Activated CD4-positive, alpha-beta T cell treated with anti-CD3 and anti-CD28 coated beads, Interleukin-10, Interleukin-2, amounts not matched to agents 100 ng/mL and 50 ng/mL, durations not matched to agents 16 hours and 8 hours (primary cell): ENCODE measurements around the gene WNT3A.
"Not testable (repeated sequence)": the region's sequence is repeated elsewhere in the genome, so short reads cannot be mapped to it uniquely, and the experiment has no call there.

Source experiments
- DNase-seq: peaks from one replicate; pipeline ENCODE4 v3.0.0-alpha.2; 2020

WNT3A gene, protein sequence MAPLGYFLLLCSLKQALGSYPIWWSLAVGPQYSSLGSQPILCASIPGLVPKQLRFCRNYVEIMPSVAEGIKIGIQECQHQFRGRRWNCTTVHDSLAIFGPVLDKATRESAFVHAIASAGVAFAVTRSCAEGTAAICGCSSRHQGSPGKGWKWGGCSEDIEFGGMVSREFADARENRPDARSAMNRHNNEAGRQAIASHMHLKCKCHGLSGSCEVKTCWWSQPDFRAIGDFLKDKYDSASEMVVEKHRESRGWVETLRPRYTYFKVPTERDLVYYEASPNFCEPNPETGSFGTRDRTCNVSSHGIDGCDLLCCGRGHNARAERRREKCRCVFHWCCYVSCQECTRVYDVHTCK

DNA sequence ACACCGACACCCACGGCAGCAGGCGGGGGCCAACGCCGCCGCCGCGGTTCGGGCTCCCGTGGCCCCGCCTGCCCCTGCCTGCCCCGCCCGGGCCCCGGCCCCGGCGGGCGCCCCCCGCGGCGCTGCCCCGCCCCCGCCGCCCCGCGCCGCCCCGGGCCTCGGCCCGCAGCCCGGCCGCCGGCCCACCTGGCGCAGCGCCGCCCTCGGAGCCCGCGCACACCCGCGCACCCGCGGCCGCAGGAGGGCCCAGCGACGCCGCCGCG, at the start of gene WNT3A:
WNT3A (plus strand) TSS at position 213 of the 263 bp plus-strand sequence. CDS start 131 bp downstream, outside the sequence.
- DNase-seq: no peak

- no peak for DNase-seq
Observed at GRCh38 chr1:227958617-227959324, 48.0 kb upstream of the WNT3A start.

DNA sequence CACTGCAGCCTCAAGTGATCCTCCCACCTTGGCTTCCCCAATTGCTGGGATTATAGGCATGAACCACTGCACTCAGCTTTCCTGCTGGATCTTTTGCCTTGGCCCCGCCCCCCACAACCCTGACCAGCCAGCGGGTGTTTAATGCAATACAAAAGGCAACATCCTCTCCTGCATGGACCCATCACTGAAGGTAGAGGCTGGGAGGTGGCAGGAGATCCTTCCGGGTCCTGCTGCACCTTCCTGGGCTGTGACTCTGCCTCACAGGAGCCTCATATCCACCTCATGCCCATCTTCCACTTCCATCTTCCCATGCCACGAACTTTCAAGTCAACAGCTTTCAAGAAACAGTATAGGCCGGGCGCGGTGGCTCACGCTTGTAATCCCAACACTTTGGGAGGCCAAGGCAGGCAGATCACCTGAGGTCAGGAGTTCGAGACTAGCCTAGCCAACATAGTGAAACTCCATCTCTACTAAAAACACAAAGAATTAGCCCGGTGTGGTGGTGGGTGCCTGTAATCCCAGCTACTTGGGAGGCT, 47.4 kb upstream of the WNT3A start:
- DNase-seq: no peak

- DNase-seq: no peak
Observed at GRCh38 chr1:227961651-227962466, 44.9 kb upstream of the WNT3A start.

GRCh38 chr1:227966733-227967132, 40.1 kb upstream of the WNT3A start:
- not testable (repeated sequence) for DNase-seq

- DNase-seq: not testable (repeated sequence)
Observed at GRCh38 chr1:227967815-227968214, 39.0 kb upstream of the WNT3A start.

DNA sequence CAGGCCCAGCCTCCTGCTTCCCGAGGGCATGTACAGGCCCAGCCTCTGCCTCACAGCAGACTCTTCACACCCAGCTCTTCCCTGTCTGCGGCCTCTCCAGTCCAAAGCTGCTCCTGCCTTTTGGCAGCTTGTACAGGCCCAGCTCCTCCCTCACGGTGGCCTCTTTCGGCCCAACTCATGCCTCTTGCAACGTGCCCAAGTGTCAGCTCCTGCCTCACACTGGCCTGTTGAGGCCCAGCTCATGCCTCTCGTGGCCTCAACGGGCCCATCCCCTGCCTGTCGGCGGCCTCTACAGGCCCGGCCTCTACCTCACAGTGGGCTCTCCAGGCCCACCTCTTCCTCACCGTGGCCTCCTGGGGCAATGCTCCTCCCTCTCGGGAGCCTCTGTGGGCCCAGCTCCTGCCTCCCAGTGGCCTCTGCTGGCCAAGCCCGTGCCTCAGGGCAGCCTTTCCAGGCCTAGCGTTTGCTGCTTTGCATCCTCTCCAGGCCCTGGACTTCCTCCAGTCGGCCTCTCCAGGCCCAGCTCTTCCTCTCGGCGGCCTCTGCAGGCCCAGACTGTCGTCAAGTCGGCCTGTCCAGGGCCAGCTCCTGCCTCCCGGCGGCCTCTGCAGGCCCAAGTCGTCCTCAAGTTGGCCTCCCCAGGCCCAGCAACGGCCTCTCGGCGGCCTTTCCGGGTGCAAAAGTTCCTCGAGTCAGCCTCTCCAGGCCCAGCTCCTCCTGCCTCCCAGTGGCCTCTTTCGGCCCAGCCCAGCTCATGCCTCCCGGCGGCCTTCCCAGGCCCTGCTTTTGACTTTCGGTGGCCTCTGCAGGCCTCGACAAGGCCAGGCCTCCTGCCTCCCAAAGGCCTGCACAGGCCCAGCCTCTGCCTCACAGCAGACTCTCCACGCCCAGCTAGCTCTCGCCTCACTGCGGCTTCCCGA, 36.5 kb upstream of the WNT3A start:
- not testable (repeated sequence) for DNase-seq

- DNase-seq: not testable (repeated sequence)
Observed at GRCh38 chr1:227971216-227971615, 35.6 kb upstream of the WNT3A start.

DNA sequence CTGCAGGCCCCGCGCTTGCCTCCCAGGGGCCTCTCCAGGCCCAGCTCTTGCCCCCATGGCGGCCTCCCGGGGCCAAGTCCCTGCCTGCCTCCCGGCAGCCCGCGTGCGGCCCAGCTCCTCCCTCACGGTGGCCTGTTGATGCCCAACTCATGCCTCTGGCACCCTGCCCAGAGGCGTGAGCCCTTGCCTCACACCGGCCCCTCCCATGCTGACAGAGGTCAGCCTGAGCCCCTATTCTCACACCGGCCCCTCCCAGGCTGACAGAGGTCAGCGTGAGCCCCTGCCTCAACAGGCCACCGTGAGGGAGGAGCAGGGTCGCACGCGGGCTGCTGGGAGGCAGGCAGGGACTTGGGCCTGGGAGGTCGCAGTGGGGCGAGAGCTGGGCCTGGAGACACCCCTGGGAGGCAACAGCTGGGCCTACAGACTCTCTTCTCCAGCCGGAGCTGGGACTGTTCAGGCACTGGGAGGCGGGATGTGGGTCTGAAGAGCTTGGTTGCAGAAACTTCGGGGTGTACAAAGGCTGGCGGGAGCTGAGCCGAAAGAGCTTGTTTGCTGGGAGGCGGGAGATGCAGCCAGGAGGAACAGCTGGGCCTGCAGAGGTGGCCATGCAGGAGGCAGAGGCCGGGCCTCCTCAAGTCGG, 35.0 kb upstream of the WNT3A start:
- not testable (repeated sequence) for DNase-seq

DNA sequence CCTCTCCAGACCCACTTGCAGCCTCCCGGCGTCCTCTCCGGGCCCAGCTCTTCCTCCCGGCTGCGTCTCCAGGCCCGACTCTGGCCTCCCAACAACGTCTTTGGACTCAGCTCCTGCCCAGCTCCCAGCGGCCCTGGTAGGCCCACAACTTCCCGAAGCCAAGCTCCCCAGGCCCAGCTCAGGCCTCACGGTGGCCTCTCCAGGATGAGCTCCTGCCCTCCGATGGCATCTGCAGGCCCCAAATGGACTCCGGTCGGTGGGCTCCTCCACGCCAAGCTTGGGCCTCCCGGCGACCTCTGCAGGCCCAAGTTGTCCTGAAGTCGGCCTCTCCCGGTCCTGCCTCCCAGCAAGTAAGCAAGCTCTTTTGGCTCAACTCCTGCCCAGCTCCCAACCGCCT, 34.5 kb upstream of the WNT3A start:
- DNase-seq: not testable (repeated sequence)

- DNase-seq: not testable (repeated sequence)
Observed at GRCh38 chr1:227972843-227973374, 33.9 kb upstream of the WNT3A start.

DNA sequence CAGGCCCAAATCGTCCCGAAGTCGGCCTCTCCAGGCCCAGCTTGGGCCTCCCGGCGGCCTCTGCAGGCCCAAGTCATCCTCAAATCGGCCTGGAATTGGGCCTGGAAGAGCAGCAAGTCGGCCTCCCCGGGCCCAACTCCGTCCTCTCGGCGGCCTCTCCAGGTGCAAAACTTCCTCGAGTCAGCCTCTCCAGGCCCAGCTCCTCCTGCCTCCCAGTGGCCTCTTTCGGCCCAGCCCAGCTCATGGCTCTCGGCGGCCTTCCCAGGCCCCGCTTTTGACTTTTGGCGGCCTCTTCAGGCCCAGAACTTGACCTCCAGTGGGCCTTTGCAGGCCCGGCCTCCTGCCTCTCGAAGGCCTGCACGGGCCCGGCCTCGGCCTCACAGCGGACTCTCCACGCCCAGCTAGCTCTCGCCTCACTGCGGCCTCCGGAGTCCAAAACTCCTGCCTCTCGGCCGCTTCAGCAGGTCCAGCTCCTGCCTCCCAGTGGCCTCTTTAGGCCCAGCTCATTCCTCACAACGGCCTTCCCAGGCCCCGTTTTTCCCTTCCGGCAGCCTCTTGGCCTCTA, 33.0 kb upstream of the WNT3A start:
- not testable (repeated sequence) for DNase-seq

DNA sequence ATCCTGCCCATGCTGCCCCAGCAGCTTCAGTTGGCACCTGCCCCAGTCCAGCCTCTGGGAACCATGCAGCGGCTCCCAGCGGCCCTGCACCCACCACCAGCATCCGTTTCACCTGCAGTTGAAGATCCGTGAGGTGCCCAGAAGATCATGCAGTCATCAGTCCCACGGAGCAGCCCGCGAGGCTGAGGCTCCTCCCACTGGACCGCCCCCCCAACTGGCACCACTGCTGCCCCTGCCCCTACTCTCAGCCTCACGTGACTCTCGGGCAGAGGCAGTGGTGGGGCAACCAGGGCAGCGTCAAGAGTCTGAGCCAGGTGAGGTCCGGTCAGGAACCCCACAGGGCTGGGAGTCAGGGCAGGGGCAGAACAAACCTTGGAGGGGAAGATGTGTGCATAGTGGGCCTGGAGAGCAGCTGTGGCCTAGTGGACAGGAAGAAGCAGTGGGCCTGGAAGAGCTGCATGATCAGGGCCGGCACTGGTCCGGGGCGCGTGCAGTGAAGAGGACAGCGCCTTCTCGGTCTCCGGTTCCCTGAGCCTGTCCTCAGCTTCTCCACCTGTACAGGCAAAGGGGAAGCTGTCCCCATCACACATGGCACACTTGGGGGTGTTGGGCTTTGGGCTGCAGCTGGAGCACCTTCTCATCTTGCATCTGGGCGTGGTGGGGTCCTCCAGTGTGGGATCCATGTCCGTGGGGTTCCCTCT, 31.1 kb upstream of the WNT3A start:
- not testable (repeated sequence) for DNase-seq

DNA sequence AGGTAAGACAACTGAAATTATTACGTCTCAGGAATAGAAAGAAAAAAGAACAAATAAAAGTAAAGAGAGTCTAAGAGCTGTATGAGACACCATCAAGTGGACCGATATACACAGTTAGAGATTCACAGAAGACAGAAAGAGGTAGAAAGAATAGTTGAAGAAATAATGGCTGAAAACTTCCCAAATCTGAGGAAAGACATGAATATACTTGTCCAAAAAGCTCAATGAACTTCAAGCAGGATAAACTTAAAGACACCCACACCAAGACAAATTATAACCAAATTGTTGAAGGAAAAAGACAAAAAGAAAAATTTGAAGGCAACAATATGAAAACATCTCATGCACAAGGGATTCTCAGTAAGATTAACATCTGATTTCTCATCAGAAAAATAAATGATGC, 19.6 kb upstream of the WNT3A start:
- no peak for DNase-seq

- no peak for DNase-seq
Observed at GRCh38 chr1:227994632-227995300, 12.0 kb upstream of the WNT3A start.

- no peak for DNase-seq
Observed at GRCh38 chr1:227996187-227996950, 10.4 kb upstream of the WNT3A start.

GRCh38 chr1:227998374-227999055, 8.3 kb upstream of the WNT3A start:
- no peak for DNase-seq
